ENCODE results near the gene GADD45GIP1. TPM values are rescaled to one million over a fixed set of nuclear protein-coding genes. Genes with fewer than 3 reads are reported as not detected.

Gene GADD45GIP1
- total RNA-seq, 2 experiments from 2014 or later = 12.1 to 12.8 TPM

DNA sequence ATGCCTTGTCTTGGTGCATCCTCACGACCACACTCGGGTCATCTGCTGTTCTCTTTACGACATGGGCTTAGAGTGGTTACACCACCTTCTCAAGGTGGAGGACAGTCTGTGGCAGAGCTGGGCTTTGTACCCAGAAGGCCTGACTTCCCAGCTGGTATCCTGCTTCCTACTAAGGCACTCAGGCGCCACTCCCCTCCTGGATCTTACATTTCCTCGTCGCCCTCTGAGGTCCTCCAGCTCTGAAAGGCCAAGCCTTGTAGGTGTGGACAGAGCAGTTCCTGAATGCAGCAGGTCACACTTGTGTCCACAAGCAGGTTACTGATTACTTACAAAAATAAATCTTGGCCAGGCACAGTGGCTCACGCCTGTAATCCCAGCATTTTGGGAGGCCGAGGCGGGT, 49.9 kb downstream of the GADD45GIP1 start:
- no peaks in the 10 kb centered on the region for H3K36me3 Mint-ChIP-seq (ENCODE audit: low read depth)
- no peaks in the 10 kb centered on the region for H3K4me1 Mint-ChIP-seq (ENCODE audit: low read depth)
- H3K27ac Mint-ChIP-seq = no peak overlapping the region
- no peak for ATAC-seq (ENCODE audit: poor library complexity)
- Histone ChIP-seq H3K36me3 (ENCODE audit: insufficient read depth, low read length) (no peaks in the 10 kb centered on the region), H3K4me1 (ENCODE audit: insufficient read depth, low read length) (no peaks in the 10 kb centered on the region), H3K27me3 (ENCODE audit: control insufficient read depth in 1 of 2, insufficient read depth in 2 of 2, low read length in 2 of 2) (no peaks in the 10 kb centered on the region), H3K4me3 (ENCODE audit: low read length) (no peak overlapping the region), H3K27ac (ENCODE audit: low read depth in 1 of 2, low read length in 2 of 2) (no peak overlapping the region), H3K9me3 (ENCODE audit: control insufficient read depth in 1 of 2, insufficient read depth in 1 of 2, low read length in 2 of 2) (no peaks in the 10 kb centered on the region)
- CTCF ChIA-PET = no interaction called here
- DNase-seq = no peak
- H3K27me3 Mint-ChIP-seq = no peaks in the 10 kb centered on the region
- POLR2A ChIA-PET = interaction anchor here (1.4 to 1.5 kb wide), 2 partner anchors 12 to 17 kb away, joined by 5 to 6 read pairs; partner anchors contain the start of genes GCDH and SYCE2
- intact Hi-C loops (cut with DNase I, micrococcal nuclease) = no loop called here
- H3K4me3 Mint-ChIP-seq = no peak overlapping the region
- TF ChIP-seq, protein P1, sequence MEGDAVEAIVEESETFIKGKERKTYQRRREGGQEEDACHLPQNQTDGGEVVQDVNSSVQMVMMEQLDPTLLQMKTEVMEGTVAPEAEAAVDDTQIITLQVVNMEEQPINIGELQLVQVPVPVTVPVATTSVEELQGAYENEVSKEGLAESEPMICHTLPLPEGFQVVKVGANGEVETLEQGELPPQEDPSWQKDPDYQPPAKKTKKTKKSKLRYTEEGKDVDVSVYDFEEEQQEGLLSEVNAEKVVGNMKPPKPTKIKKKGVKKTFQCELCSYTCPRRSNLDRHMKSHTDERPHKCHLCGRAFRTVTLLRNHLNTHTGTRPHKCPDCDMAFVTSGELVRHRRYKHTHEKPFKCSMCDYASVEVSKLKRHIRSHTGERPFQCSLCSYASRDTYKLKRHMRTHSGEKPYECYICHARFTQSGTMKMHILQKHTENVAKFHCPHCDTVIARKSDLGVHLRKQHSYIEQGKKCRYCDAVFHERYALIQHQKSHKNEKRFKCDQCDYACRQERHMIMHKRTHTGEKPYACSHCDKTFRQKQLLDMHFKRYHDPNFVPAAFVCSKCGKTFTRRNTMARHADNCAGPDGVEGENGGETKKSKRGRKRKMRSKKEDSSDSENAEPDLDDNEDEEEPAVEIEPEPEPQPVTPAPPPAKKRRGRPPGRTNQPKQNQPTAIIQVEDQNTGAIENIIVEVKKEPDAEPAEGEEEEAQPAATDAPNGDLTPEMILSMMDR (IDR thresholded peaks at IDR 0.05) = no peak
- no peaks in the 10 kb centered on the region for H3K9me3 Mint-ChIP-seq

Small RNA genes within 50 kb of the gene (microRNA-seq; reads per million reads assigned to microRNA genes)
- not detected for gene MIR5695 (ENCODE audit: borderline microRNAs expressed, borderline replicate concordance)
- gene MIR6515 (ENCODE audit: borderline microRNAs expressed, borderline replicate concordance) = 0.61 reads per million

Other genes with a start within 250 kb of the GADD45GIP1 start
- gene TNPO2, start 233.3 kb downstream of the GADD45GIP1 start, total RNA-seq = 10 to 100 TPM; 47.3 to 47.4 TPM
- 100 to 1,000 TPM; 194 to 201 TPM for gene TRIR, start 222.5 kb downstream of the GADD45GIP1 start, total RNA-seq
- gene GET3, start 219.7 kb downstream of the GADD45GIP1 start, total RNA-seq = 10 to 100 TPM; 13.9 to 14.5 TPM
- not detected for gene BEST2, start 205.4 kb downstream of the GADD45GIP1 start, total RNA-seq
- gene HOOK2, start 181.7 kb downstream of the GADD45GIP1 start, total RNA-seq = 10 to 100 TPM; 14.8 to 17.0 TPM
- 1,000 to 10,000 TPM; 2,467 to 2,518 TPM for gene JUNB, start 165.7 kb downstream of the GADD45GIP1 start, total RNA-seq
- gene PRDX2, start 155.4 kb downstream of the GADD45GIP1 start, total RNA-seq = 10 to 100 TPM; 59.7 to 65.9 TPM
- 1 to 10 TPM in 1 of 2 experiments, not detected in 1; 1.3 TPM for gene THSD8, start 155.2 kb downstream of the GADD45GIP1 start, total RNA-seq
- gene RNASEH2A, start 150.6 kb downstream of the GADD45GIP1 start, total RNA-seq = 1 to 10 TPM; 1.5 to 2.7 TPM
- gene RTBDN, start 122.6 kb downstream of the GADD45GIP1 start, total RNA-seq = not detected
- under 1 TPM; 0.22 to 0.60 TPM for gene MAST1, start 118.7 kb downstream of the GADD45GIP1 start, total RNA-seq
- 10 to 100 TPM; 10.4 to 11.1 TPM for gene DNASE2, start 75.8 kb downstream of the GADD45GIP1 start, total RNA-seq
- not detected for gene KLF1, start 70.0 kb downstream of the GADD45GIP1 start, total RNA-seq
- gene GCDH, start 66.1 kb downstream of the GADD45GIP1 start, total RNA-seq = 10 to 100 TPM; 39.2 to 42.1 TPM
- gene SYCE2, start 37.9 kb downstream of the GADD45GIP1 start, total RNA-seq = 1 to 10 TPM; 2.1 to 3.5 TPM
- gene FARSA, start 23.5 kb downstream of the GADD45GIP1 start, total RNA-seq = 10 to 100 TPM; 17.2 TPM
- gene CALR, start 18.6 kb downstream of the GADD45GIP1 start, total RNA-seq = 100 to 1,000 TPM; 558 to 559 TPM
- gene RAD23A, start 11.4 kb downstream of the GADD45GIP1 start, total RNA-seq = 10 to 100 TPM; 90.0 to 92.7 TPM
- not detected for gene DAND5, start 12.4 kb upstream of the GADD45GIP1 start, total RNA-seq
- 1 to 10 TPM; 3.0 to 3.3 TPM for gene NFIX, start 38.3 kb upstream of the GADD45GIP1 start, total RNA-seq
- 1 to 10 TPM; 1.9 to 2.1 TPM for gene LYL1, start 145.6 kb upstream of the GADD45GIP1 start, total RNA-seq
- 10 to 100 TPM; 60.5 to 63.4 TPM for gene TRMT1, start 159.5 kb upstream of the GADD45GIP1 start, total RNA-seq
- gene NACC1, start 161.0 kb upstream of the GADD45GIP1 start, total RNA-seq = 10 to 100 TPM; 13.0 to 13.5 TPM
- 10 to 100 TPM; 40.9 to 43.9 TPM for gene STX10, start 193.2 kb upstream of the GADD45GIP1 start, total RNA-seq
- gene IER2, start 193.2 kb upstream of the GADD45GIP1 start, total RNA-seq = 100 to 1,000 TPM; 254 to 255 TPM

All from CD4-positive, alpha-beta T cell (primary cell).